Measurements from ENCODE around the gene MAGI2.
A peak's percentile ranks its signal among the peaks of the same experiment; 100 is the strongest.

The MAGI2 gene

DNA sequence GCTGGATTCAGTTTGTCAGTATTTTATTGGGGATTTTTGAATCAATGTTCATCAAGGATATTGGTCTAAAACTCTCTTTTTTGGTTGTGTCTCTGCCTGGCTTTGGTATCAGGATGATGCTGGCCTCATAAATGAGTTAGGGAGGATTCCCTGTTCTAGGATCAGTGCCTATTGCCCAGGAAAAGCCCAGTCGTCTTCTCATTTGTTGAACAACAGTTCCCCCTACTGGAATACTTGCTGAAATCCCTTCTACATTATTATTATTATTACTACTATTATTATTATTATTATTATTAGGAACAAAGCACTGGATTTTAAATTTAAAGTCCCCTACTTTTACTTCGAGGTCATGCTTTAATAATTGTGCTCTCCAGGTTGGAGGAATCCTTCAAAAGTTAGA is 528.9 kb downstream of the MAGI2 start:
- DNase-seq (ENCODE audit: low spot score) = peak; percentile 14
- TF ChIP-seq, protein P1, sequence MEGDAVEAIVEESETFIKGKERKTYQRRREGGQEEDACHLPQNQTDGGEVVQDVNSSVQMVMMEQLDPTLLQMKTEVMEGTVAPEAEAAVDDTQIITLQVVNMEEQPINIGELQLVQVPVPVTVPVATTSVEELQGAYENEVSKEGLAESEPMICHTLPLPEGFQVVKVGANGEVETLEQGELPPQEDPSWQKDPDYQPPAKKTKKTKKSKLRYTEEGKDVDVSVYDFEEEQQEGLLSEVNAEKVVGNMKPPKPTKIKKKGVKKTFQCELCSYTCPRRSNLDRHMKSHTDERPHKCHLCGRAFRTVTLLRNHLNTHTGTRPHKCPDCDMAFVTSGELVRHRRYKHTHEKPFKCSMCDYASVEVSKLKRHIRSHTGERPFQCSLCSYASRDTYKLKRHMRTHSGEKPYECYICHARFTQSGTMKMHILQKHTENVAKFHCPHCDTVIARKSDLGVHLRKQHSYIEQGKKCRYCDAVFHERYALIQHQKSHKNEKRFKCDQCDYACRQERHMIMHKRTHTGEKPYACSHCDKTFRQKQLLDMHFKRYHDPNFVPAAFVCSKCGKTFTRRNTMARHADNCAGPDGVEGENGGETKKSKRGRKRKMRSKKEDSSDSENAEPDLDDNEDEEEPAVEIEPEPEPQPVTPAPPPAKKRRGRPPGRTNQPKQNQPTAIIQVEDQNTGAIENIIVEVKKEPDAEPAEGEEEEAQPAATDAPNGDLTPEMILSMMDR (conservative IDR thresholded peaks at IDR 0.05; ENCODE audit: low read depth) = no peak
- ChIA-PET CTCF (no interaction called here), POLR2A (ENCODE audit: low non-redundant PET) (no interaction called here)
- H3K27ac ChIP-seq = no peak overlapping the region

DNA sequence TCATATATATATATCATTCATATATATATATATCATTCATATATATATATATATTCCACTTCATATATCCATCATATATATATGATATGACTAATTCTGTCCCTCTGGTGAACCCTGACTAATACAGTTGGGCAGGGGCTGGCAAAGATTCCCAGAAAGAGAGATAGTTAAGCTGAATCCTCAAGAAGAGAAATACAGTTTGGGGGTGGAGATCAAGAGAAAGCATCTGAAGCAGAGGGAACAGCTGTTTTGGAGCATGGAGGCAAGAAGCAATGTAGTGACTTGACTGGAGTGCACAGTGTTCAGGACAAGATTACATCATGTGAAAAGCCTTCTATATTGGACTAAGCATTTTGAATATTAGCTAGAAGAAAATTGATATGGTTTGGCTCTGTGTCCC is 540.7 kb downstream of the MAGI2 start:
- TF ChIP-seq, protein P1 (conservative IDR thresholded peaks at IDR 0.05; ENCODE audit: low read depth) = no peak
- no peak for DNase-seq (ENCODE audit: low spot score)
- ChIA-PET POLR2A (ENCODE audit: low non-redundant PET) (no interaction called here), CTCF (no interaction called here)
- no peak overlapping the region for H3K27ac ChIP-seq

DNA sequence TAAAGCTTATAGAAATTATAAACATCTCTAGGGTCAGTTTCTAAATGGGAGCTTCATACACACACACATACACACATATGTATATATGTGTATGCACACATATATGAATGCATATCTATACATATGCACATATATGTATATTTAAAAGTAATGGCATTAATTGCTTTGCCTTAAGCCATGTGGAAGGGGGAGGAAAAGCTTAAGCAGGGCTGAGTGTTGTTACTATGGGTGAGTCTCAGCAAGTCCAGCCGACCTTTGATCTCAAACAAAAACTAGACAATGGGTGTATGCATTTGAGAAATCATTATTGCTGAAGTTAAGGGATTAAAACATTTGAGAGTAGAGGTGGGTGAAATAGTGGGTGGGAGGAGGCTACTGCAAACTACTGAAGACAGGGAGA is 546.7 kb downstream of the MAGI2 start:
- no peak for DNase-seq (ENCODE audit: low spot score)
- ChIA-PET POLR2A (ENCODE audit: low non-redundant PET) (no interaction called here), CTCF (no interaction called here)
- no peak overlapping the region for H3K27ac ChIP-seq
- TF ChIP-seq, protein P1 (conservative IDR thresholded peaks at IDR 0.05; ENCODE audit: low read depth) = no peak

DNA sequence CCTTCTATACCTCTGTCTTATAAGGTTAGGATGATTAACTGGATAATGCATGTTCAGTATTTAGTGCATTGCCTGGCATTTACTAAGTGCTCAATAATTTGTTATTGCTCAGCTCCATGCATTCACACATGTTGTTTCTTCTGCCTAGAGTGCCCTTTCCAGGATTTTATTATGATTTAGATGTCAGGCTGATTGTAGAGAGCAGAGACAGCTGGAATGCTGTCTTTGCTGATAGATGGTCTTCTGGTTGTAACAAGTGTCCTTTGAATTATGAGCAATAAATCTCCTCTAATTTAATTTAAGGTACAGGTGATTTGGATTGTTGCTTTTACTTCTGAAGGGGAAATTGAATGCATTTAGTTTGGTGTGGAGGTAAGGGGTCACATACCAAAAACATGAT is 548.0 kb downstream of the MAGI2 start:
- ChIA-PET POLR2A (ENCODE audit: low non-redundant PET) (no interaction called here), CTCF (no interaction called here)
- DNase-seq (ENCODE audit: low spot score) = no peak
- TF ChIP-seq, protein P1 (conservative IDR thresholded peaks at IDR 0.05; ENCODE audit: low read depth) = no peak
- H3K27ac ChIP-seq = no peak overlapping the region

DNA sequence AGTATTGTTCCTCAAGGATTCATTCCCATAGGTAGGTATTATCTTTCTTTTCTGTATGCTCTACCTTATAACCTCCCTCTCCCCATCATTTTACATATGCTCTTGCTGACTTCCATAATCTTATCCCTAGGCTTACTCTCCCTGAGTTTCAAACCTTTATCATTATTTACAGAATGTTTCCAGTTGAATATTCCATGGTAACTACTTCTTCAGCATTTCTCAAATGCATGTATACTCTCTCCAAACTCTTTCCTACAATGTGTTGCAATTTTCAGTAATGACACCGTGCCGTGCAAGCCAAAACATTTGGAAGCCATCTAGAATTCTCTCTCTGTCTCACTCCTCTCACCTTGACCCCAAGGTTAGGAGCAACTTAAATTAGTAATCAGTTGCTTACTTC is 548.5 kb downstream of the MAGI2 start:
- no peak for DNase-seq (ENCODE audit: low spot score)
- TF ChIP-seq, protein P1 (conservative IDR thresholded peaks at IDR 0.05; ENCODE audit: low read depth) = no peak
- ChIA-PET CTCF (no interaction called here), POLR2A (ENCODE audit: low non-redundant PET) (no interaction called here)
- H3K27ac ChIP-seq = no peak overlapping the region

DNA sequence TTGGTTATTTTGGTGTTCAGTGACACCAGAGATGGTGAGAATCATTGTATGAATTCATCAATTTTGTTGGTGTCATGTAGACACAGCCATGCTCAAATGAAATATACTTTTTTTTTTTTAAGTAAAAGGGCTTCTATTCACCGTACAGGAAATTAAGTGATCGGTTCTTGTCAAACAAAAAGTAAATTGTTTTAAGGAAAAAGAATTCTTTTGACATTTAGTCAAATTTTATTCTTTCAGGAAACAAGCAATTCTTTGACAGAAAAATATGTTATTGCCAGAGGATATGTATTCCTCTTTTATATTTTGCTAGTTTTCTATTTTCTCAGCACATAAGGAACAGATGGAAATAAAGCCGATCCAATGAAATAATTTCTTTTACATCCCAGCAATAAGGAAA is 551.9 kb downstream of the MAGI2 start:
- H3K27ac ChIP-seq = no peak overlapping the region
- TF ChIP-seq, protein P1 (conservative IDR thresholded peaks at IDR 0.05; ENCODE audit: low read depth) = no peak
- ChIA-PET POLR2A (ENCODE audit: low non-redundant PET) (no interaction called here), CTCF (no interaction called here)
- no peak for DNase-seq (ENCODE audit: low spot score)

DNA sequence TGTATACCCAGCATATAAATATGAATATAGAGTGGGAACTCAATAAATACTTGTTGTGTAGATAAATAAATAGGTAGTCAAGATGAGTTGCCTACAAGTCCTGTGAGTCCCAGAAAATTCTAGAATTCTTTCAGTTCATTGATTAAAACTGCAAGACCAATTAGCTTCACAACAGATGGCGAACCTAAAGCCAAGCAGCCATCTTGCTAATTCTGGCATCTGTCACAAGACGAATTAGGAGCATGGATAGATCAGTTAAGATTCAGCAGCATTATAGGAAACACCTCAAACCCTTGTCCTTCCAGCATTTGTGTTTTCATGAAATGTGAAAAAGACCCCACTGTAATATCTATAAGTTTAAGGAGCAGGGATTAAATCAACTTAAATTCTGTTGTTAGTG is 552.7 kb downstream of the MAGI2 start:
- no peak overlapping the region for H3K27ac ChIP-seq
- TF ChIP-seq, protein P1 (conservative IDR thresholded peaks at IDR 0.05; ENCODE audit: low read depth) = no peak
- CTCF ChIA-PET = no interaction called here
- no peak for DNase-seq (ENCODE audit: low spot score)
- POLR2A ChIA-PET (ENCODE audit: low non-redundant PET) = no interaction called here
